Large intestine (tissue), 3 donors: Measurements from ENCODE around the gene GRID1. TPM values are rescaled to one million over a fixed set of nuclear protein-coding genes. Genes with fewer than 3 reads are reported as not detected.

ENCODE experiments used
- DNase-seq, 2 donors: peaks; one replicate each; pipeline versions ENCODE4 v3.0.0 to v3.0.0-alpha.2; 2013
- H3K27ac ChIP-seq: one replicate; pipeline ENCODE4 v1.5.1; 2013; ENCODE audit warnings: low read length
- H3K27me3 ChIP-seq: 2 replicates; pipeline ENCODE4 v1.6.1; 2013; ENCODE audit warnings: low read length; ENCODE audit not compliant: control insufficient read depth, insufficient read depth
- H3K36me3 ChIP-seq: 2 replicates; pipeline ENCODE4 v1.6.1; 2013; ENCODE audit warnings: low read length; ENCODE audit not compliant: control insufficient read depth, insufficient read depth
- H3K4me1 ChIP-seq: one replicate; pipeline ENCODE4 v1.6.1; 2013; ENCODE audit warnings: low read length; ENCODE audit not compliant: control insufficient read depth, insufficient read depth
- H3K4me3 ChIP-seq: one replicate; pipeline ENCODE4 v1.5.1; 2013; ENCODE audit warnings: low read length
- H3K9me3 ChIP-seq: one replicate; pipeline ENCODE4 v1.6.1; 2013; ENCODE audit warnings: mild to moderate bottlenecking, low read depth, low read length, moderate library complexity; ENCODE audit not compliant: control insufficient read depth
- WGBS: methylation state at CpG from one replicate; pipeline ENCODE4 v1.1.5; 2013; ENCODE audit warnings: low lambda C conversion rate; ENCODE audit not compliant: insufficient coverage; 5-methylcytosine and 5-hydroxymethylcytosine counted together
- polyA plus RNA-seq: library from polyadenylated mRNA; unstranded; fragments of 120-200 nt; gene quantifications from one replicate; pipeline ENCODE4 v1.2.1, GENCODE V29; 2013

Gene GRID1
- polyA plus RNA-seq, 1 donor, result 1.7 TPM

DNA sequence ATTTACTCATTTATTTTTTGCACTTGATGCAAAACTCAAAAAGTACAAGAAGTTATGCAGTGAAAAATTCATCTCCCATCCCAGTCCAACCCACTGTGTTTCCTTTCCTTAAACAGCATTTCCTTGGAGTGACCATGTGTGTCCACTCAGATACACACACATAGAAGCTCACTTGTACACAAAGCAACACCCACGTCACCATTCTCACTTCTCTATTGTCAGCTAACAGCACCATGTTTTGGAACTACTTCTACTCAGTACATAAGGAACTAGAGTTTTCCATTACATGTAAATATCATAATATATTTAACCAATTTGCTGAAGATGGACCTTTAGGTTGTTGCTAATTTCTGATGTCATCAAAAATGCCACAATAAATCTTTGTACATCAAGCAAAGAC, 167.6 kb downstream of the GRID1 start:
- Histone ChIP-seq H3K27ac (no peak overlapping the region), H3K4me1 (no peaks in the 10 kb centered on the region), H3K4me3 (no peak overlapping the region), H3K36me3 (no peaks in the 10 kb centered on the region), H3K9me3 (no peaks in the 10 kb centered on the region), H3K27me3 (no peaks in the 10 kb centered on the region)
- WGBS, result no CpG with 5 or more reads among the region's 1 CpG
- no peak for DNase-seq

DNA sequence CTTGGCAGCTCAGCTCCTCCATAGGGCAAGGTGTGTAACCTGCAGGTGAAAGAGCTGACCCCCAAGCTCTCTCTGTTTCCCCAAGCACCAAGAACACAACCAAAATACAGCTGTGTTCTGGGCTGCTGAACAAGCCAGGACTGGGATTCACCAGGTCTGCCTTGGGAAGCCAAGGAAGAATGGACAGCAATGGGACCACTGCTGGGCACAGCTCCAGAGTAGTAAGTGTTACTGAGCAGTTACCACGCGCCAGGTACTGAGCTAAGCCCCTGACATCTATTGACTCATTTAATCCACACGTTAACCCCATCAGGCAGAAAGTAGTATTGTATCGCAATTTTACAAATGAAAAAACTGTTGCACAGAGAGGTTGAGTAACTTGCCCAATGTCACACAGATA, 168.3 kb downstream of the GRID1 start:
- Histone ChIP-seq H3K27me3 (no peaks in the 10 kb centered on the region), H3K4me3 (no peak overlapping the region), H3K36me3 (no peaks in the 10 kb centered on the region), H3K27ac (no peak overlapping the region), H3K4me1 (no peaks in the 10 kb centered on the region), H3K9me3 (no peaks in the 10 kb centered on the region)
- no CpG with 5 or more reads among the region's 4 CpGs for WGBS
- no peak for DNase-seq

DNA sequence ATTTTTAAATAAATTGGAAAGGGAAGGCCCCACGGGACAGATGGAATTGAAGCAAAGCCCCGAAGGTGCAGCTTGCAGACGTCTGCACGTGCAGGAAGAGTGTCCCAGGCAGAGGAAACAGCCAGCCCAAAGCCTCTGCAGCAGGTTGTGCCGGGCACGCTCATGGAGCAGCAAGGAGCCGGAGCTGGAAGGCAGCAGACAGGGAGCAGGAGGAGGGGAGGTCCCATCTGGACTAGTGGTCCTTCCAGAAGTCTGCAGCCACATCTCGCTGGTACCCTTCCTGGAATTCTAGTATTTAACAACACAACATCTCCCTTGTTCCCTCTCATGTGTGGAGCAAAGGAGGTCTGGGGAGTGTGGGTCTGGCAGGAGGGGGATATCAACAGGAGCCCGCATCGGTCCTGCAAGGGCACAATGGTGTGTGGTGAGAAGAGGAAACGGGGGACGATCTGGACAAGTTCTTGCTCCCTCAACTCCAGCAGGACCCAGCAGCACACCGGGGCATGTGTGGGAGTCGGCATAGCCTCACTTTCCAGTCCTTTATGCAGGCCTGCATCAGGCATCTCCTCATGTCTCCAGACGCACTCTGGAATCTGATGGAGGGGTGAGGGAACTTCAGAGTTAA, 169.3 kb downstream of the GRID1 start:
- Histone ChIP-seq H3K27me3 (no peaks in the 10 kb centered on the region), H3K27ac (no peak overlapping the region), H3K4me3 (no peak overlapping the region), H3K9me3 (no peaks in the 10 kb centered on the region), H3K36me3 (no peaks in the 10 kb centered on the region), H3K4me1 (no peaks in the 10 kb centered on the region)
- no CpG with 5 or more reads among the region's 15 CpGs for WGBS
- no peak for DNase-seq

DNA sequence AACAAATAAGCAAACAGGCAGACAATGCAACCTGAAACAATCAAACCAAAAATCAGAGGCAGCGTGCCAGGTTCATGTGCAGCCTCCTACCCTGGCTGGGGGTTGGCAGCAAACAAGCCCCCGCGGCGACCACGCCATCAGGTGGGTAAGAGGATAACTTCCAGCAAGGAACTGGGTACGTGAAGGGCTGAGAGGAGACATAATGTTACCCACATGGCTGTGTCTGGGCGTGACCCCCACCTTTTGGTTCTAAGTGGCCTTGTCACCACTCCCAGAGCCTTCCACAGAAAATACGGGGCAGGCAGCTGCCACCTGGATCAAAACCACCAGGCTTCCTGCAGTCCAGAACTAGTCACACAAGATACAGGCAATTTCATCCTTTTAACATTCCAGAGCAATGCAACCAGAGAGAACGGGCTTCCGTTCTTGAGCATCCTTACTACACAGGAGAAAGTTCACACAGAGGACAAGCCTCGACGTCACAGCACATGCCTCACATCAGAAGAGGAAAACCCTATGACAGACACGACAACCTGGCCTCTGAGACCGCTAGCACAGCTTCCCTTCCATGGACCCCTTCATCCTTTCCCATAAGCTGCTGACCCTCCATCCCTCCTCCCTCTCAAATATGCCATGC, 171.0 kb downstream of the GRID1 start:
- Histone ChIP-seq H3K9me3 (no peaks in the 10 kb centered on the region), H3K4me1 (no peaks in the 10 kb centered on the region), H3K4me3 (no peak overlapping the region), H3K36me3 (no peaks in the 10 kb centered on the region), H3K27me3 (no peaks in the 10 kb centered on the region), H3K27ac (no peak overlapping the region)
- 42% methylated on average over 2 of the region's 14 CpGs for WGBS
- no peak for DNase-seq

DNA sequence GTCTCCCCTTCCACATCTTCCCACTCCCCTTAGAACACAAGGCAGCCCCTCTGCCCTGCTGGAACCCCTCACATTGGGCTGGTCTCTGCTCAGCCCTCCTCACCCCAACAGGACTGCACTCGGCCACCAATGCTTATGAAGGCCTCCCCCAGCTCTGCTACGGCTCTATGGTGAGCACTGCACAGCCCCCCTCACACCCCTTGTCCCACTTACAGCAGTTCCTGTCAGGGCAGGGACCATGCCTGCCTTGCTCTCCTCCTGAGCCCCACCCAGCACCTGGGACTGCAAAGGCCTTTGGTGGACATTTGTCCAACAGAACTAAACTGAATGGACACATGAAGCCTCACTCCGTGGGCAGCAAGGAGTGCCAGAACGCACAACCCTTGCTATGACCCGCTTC, 171.9 kb downstream of the GRID1 start:
- no CpG with 5 or more reads among the region's 5 CpGs for WGBS

DNA sequence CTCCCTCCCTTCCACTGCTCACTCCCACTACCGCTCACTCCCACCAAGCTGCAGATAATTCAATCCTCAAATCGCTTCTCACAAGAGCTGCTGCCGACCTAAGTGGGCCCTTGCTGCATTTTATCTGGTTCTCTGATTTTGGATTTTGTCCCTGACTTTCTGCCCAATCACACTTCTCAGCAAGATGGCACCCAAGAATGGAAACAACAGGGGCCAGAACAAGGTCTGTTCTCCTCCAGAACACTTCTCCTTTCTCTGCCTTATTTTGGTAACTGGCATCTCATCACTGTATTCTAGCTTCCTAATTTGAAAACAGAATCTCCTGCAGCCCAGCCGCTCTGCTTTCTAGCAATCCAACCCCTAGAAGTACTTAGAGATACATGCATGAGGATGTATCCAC, 172.8 kb downstream of the GRID1 start:
- no peak overlapping the region for H3K4me3 ChIP-seq

More for the DNA sequence above, 171.9 kb downstream of the GRID1 start:
- Histone ChIP-seq H3K36me3 (no peaks in the 10 kb centered on the region), H3K27ac (no peak overlapping the region), H3K9me3 (no peaks in the 10 kb centered on the region), H3K4me1 (no peaks in the 10 kb centered on the region), H3K27me3 (no peaks in the 10 kb centered on the region), H3K4me3 (no peak overlapping the region)
- DNase-seq, result no peak

DNA sequence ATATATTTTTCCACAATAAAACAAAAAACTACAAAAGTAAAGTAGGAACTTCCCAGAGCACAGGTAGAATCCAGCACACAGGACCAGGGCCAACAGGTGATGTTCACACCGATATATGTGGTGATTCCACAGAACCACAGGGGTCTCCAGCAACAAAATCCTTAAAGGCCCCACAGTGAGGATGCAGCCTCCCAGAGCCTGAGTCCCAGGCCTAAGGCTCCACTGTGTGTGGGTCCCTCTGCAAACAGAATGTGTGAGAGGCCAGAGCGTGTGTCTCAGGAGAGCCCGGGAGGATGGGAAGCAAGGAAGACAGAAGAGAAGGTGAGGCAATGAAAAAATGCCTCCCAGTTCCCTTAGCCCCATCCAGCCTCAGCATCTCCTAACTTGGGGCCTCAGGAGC, 173.9 kb downstream of the GRID1 start:
- Histone ChIP-seq H3K36me3 (no peaks in the 10 kb centered on the region), H3K9me3 (no peaks in the 10 kb centered on the region), H3K27me3 (no peaks in the 10 kb centered on the region), H3K4me3 (no peak overlapping the region), H3K27ac (no peak overlapping the region), H3K4me1 (no peaks in the 10 kb centered on the region)
- WGBS, result no CpG with 5 or more reads among the region's 3 CpGs
- DNase-seq, result no peak

More for the DNA sequence above, 172.8 kb downstream of the GRID1 start:
- Histone ChIP-seq H3K9me3 (no peaks in the 10 kb centered on the region), H3K27ac (no peak overlapping the region), H3K27me3 (no peaks in the 10 kb centered on the region), H3K36me3 (no peaks in the 10 kb centered on the region), H3K4me1 (no peaks in the 10 kb centered on the region)
- no CpG with 5 or more reads among the region's 4 CpGs for WGBS
- DNase-seq, result no peak

DNA sequence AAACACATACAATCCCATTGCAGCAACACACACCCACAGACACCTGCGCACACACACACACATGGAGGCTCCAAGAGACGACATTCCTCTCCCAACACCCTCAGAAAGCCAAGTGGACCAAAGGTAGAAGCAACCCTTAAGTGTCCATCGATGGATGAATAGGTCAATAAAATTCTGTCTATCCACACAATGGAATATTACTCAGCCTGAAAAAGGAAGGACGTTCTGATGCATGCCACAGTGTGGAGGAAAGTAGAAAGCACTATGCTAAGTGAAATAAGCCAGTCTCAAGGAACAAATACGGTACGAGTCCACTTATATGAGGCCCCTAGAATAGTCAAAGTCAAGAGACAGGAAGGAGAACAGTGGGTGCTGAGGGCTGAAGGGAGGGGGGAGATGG, 174.4 kb downstream of the GRID1 start:
- H3K36me3 ChIP-seq, result no peaks in the 10 kb centered on the region
- H3K27ac ChIP-seq, result no peak overlapping the region
- no CpG with 5 or more reads among the region's 6 CpGs for WGBS
- no peaks in the 10 kb centered on the region for H3K27me3 ChIP-seq
- H3K9me3 ChIP-seq, result no peaks in the 10 kb centered on the region
- no peak for DNase-seq
- no peaks in the 10 kb centered on the region for H3K4me1 ChIP-seq
- no peak overlapping the region for H3K4me3 ChIP-seq

DNA sequence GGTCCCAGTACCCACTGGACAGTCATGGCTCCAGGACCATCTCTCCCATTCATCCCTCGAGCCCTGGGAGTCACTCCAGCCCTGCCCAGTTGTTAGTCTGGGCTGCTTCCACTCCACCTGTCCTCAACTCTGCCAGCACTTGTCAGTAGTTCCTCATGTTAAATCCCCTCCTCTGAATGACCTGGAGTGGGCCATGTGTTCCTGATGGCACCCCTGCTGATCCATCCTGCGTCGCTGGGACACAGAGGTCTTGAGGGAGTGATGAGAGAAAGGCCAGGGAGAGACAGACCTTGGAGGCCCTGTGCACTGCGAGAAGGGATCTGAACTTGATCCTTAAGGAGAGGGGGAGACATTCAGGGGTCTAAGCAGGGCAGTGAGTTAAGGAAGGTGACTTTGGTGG, 174.9 kb downstream of the GRID1 start:
- H3K36me3 ChIP-seq, result no peaks in the 10 kb centered on the region
- H3K4me3 ChIP-seq, result no peak overlapping the region
- no peaks in the 10 kb centered on the region for H3K4me1 ChIP-seq
- H3K9me3 ChIP-seq, result no peaks in the 10 kb centered on the region
- WGBS, result no CpG with 5 or more reads among the region's 4 CpGs
- no peak for DNase-seq
- no peaks in the 10 kb centered on the region for H3K27me3 ChIP-seq
- no peak overlapping the region for H3K27ac ChIP-seq

DNA sequence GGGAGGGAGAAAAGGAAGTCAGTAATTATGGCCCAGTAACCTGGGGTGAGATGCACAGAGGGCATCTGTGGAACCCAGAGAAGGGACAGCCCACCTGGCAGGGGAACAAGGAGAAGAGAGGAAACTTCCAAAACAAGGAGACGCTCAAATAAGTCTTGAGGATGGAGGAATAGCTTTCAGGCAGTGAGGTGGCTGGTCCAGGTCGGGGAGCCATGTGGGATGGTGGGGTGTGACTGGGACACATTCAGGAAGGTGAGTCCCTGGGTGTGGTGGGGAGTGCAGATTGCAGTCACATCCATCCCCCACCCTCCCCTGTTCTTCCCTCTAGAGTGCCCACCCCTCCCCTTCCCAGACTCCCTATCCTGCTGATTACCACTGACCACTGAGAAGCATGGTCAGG, 175.4 kb downstream of the GRID1 start:
- no peaks in the 10 kb centered on the region for H3K9me3 ChIP-seq
- H3K27ac ChIP-seq, result no peak overlapping the region
- H3K36me3 ChIP-seq, result no peaks in the 10 kb centered on the region
- H3K4me3 ChIP-seq, result no peak overlapping the region
- DNase-seq, result no peak
- no CpG with 5 or more reads among the region's 2 CpGs for WGBS
- H3K4me1 ChIP-seq, result no peaks in the 10 kb centered on the region
- no peaks in the 10 kb centered on the region for H3K27me3 ChIP-seq

DNA sequence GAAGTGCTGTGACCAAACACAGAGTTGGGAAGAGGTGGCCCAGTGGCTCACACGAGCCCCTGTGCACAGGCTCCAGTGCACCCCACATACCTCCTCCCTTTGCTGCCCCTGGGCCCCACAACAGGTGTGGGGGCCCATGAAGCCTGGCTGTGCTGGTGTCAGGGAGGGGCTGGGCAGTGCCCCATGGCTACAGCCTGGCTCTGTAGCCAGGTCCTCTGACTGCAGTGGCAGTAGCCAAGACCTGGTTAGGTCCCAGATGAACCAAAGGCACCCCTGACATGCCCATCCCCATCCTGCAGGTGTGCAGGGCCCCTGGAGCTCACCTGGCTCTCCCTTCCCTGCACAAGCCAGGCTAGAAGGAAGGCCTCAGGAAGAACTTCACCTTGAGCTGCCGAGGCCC, 176.3 kb downstream of the GRID1 start:
- Histone ChIP-seq H3K9me3 (no peaks in the 10 kb centered on the region), H3K36me3 (no peaks in the 10 kb centered on the region), H3K4me3 (no peak overlapping the region), H3K27ac (no peak overlapping the region), H3K4me1 (no peaks in the 10 kb centered on the region), H3K27me3 (no peaks in the 10 kb centered on the region)
- no CpG with 5 or more reads among the region's 2 CpGs for WGBS
- no peak for DNase-seq
